Gastrocnemius medialis (tissue), 4 donors: ENCODE measurements around the gene XYLT2.

ENCODE experiments used
- CTCF ChIP-seq, 5 experiments: fragments of 450-650 bp in 3 of 5; fragments of 200-600 bp in 2 of 5; sonication (generic) in 2 of 5; IDR thresholded peaks in 4 of 5; conservative IDR thresholded peaks in 1 of 5; 1 replicate in 4 of 5; 2 replicates in 1 of 5; pipeline ENCODE4 v1.5.1; 2016 to 2019; ENCODE audit warnings: antibody characterized with exemption in 5 of 5, mild to moderate bottlenecking in 3 of 5, moderate library complexity in 3 of 5
- POLR2A ChIP-seq, 2 donors: fragments of 450-650 bp; IDR thresholded peaks; one replicate each; pipeline ENCODE4 v1.6.1; 2017; ENCODE audit warnings: antibody characterized with exemption in 2 of 2, mild to moderate bottlenecking in 2 of 2, moderate library complexity in 2 of 2

GRCh38 chr17:50354776-50355175 is 8.8 kb downstream of the XYLT2 start:
- TF ChIP-seq CTCF (IDR thresholded peaks at IDR 0.05 in 4 of 5, conservative IDR thresholded peaks at IDR 0.05 in 1 of 5): no peak
- TF ChIP-seq POLR2A (IDR thresholded peaks at IDR 0.05): no peak
